ENCODE measurements around the gene PAQR5. TPM values are rescaled to one million over a fixed set of nuclear protein-coding genes. Genes with fewer than 3 reads are reported as not detected.

The PAQR5 gene
- total and polyA plus RNA-seq, 4 donors = 0.19 to 1.1 (median 0.53) TPM

DNA sequence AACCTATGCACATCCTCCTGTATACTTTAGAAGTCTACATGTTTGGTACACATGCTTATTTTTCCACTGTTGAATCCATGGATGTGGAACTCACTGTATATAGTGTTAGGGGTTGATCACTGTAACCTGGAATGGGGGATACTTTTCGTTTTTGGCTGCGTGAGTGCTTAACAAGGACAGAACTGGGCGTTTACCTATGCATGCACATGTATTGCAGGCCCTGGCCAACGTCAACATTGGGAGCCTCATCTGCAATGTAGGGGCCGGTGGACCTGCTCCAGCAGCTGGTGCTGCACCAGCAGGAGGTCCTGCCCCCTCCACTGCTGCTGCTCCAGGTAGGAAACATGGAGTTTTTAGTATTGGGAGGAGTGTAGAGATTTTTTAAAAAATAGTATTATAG, 156.2 kb downstream of the PAQR5 start (continued):
- TF ChIP-seq, protein P1, sequence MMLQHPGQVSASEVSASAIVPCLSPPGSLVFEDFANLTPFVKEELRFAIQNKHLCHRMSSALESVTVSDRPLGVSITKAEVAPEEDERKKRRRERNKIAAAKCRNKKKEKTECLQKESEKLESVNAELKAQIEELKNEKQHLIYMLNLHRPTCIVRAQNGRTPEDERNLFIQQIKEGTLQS (IDR thresholded peaks at IDR 0.05) = no peak
- TF ChIP-seq GABPA (IDR thresholded peaks at IDR 0.05 in 1 of 2, conservative IDR thresholded peaks at IDR 0.05 in 1 of 2) = no peak
- TF ChIP-seq HNF4A (conservative IDR thresholded peaks at IDR 0.05) = no peak
- no peak for TF ChIP-seq EGR1 (IDR thresholded peaks at IDR 0.05; ENCODE audit: low read depth in 2 of 2)
- TF ChIP-seq JUND (IDR thresholded peaks at IDR 0.05) = no peak

DNA sequence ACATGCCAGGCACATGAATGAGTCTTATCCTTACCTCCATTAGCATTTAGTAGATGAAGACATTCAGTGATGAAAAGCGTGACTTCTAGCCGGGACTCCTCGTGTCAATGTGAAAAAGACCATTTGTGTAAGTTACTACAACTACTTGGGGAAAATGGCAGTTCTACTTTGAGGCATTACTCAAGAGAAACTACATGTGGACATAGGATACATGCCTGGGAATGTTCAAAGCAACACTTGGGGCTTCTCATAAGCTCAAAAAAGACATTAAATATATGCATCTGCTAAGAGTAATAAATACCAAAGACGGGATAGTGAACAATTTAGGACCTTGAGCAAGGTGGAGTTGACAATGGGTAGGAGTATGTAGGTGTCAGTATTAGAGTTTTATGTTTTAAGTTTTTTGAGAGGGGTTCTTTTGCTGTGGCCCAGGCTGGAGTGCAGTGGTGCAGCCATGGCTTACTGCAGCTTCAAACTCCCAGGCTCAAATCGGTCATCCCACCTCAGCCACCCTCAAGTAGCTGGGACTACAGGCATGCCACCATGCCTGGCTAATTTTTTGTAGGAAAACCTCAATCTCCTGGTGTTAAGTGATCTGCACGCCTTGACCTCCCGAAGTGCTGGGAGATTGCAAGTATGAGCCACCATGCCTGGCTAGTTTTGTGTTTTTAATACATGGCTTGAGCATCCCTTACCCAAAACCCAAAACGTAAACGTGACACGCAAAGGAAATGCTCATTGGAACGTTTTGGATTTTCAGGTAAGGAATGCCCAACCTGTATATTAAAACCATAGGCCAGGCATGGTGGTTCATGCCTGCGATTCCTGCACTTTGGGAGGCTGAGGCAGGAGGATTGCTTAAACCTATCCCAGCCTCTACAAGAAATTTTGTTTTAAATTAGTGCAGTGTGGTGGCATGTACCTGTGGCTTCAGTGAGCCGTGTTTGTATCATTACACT, 157.8 kb downstream of the PAQR5 start:
- TF ChIP-seq, protein P2, sequence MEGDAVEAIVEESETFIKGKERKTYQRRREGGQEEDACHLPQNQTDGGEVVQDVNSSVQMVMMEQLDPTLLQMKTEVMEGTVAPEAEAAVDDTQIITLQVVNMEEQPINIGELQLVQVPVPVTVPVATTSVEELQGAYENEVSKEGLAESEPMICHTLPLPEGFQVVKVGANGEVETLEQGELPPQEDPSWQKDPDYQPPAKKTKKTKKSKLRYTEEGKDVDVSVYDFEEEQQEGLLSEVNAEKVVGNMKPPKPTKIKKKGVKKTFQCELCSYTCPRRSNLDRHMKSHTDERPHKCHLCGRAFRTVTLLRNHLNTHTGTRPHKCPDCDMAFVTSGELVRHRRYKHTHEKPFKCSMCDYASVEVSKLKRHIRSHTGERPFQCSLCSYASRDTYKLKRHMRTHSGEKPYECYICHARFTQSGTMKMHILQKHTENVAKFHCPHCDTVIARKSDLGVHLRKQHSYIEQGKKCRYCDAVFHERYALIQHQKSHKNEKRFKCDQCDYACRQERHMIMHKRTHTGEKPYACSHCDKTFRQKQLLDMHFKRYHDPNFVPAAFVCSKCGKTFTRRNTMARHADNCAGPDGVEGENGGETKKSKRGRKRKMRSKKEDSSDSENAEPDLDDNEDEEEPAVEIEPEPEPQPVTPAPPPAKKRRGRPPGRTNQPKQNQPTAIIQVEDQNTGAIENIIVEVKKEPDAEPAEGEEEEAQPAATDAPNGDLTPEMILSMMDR (IDR thresholded peaks at IDR 0.05; ENCODE audit: low read depth, low read length, missing input control) = no peak
- TF ChIP-seq, protein P3, sequence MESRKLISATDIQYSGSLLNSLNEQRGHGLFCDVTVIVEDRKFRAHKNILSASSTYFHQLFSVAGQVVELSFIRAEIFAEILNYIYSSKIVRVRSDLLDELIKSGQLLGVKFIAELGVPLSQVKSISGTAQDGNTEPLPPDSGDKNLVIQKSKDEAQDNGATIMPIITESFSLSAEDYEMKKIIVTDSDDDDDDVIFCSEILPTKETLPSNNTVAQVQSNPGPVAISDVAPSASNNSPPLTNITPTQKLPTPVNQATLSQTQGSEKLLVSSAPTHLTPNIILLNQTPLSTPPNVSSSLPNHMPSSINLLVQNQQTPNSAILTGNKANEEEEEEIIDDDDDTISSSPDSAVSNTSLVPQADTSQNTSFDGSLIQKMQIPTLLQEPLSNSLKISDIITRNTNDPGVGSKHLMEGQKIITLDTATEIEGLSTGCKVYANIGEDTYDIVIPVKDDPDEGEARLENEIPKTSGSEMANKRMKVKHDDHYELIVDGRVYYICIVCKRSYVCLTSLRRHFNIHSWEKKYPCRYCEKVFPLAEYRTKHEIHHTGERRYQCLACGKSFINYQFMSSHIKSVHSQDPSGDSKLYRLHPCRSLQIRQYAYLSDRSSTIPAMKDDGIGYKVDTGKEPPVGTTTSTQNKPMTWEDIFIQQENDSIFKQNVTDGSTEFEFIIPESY (IDR thresholded peaks at IDR 0.05) = no peak
- TF ChIP-seq GABPA (IDR thresholded peaks at IDR 0.05 in 1 of 2, conservative IDR thresholded peaks at IDR 0.05 in 1 of 2) (no peak), TAF1 (conservative IDR thresholded peaks at IDR 0.05) (no peak), NR2F2 (IDR thresholded peaks at IDR 0.05) (no peak), YY1 (IDR thresholded peaks at IDR 0.05) (no peak), JUND (IDR thresholded peaks at IDR 0.05) (no peak), FOXA1 (IDR thresholded peaks at IDR 0.05) (no peak), RAD21 (IDR thresholded peaks at IDR 0.05) (no peak)
- TF ChIP-seq, protein P4, sequence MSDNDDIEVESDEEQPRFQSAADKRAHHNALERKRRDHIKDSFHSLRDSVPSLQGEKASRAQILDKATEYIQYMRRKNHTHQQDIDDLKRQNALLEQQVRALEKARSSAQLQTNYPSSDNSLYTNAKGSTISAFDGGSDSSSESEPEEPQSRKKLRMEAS (IDR thresholded peaks at IDR 0.05) = no peak
- TF ChIP-seq, protein P5, sequence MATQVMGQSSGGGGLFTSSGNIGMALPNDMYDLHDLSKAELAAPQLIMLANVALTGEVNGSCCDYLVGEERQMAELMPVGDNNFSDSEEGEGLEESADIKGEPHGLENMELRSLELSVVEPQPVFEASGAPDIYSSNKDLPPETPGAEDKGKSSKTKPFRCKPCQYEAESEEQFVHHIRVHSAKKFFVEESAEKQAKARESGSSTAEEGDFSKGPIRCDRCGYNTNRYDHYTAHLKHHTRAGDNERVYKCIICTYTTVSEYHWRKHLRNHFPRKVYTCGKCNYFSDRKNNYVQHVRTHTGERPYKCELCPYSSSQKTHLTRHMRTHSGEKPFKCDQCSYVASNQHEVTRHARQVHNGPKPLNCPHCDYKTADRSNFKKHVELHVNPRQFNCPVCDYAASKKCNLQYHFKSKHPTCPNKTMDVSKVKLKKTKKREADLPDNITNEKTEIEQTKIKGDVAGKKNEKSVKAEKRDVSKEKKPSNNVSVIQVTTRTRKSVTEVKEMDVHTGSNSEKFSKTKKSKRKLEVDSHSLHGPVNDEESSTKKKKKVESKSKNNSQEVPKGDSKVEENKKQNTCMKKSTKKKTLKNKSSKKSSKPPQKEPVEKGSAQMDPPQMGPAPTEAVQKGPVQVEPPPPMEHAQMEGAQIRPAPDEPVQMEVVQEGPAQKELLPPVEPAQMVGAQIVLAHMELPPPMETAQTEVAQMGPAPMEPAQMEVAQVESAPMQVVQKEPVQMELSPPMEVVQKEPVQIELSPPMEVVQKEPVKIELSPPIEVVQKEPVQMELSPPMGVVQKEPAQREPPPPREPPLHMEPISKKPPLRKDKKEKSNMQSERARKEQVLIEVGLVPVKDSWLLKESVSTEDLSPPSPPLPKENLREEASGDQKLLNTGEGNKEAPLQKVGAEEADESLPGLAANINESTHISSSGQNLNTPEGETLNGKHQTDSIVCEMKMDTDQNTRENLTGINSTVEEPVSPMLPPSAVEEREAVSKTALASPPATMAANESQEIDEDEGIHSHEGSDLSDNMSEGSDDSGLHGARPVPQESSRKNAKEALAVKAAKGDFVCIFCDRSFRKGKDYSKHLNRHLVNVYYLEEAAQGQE (IDR thresholded peaks at IDR 0.05) = no peak
- Histone ChIP-seq H3K27ac (ENCODE audit: low read depth in 1 of 2, low read length in 2 of 2) (no peak overlapping the region), H3K9ac (ENCODE audit: low read depth in 1 of 2, low read length in 2 of 2) (no peak overlapping the region), H3K9me3 (ENCODE audit: control insufficient read depth in 4 of 4, low read length in 3 of 4) (no peaks in the 10 kb centered on the region), H3K27me3 (ENCODE audit: control insufficient read depth in 4 of 4, insufficient read depth in 4 of 4, low read length in 3 of 4) (no peaks in the 10 kb centered on the region), H3K36me3 (ENCODE audit: control insufficient read depth in 4 of 4, insufficient read depth in 3 of 4, low read depth in 1 of 4, low read length in 3 of 4) (peaks cover 3 to 18% (median 12%) of the 10 kb centered on the region in 4 donors), H3K4me3 (ENCODE audit: low read depth in 1 of 3, low read length in 3 of 3) (no peak overlapping the region), H3K4me1 (ENCODE audit: control insufficient read depth in 4 of 4, insufficient read depth in 4 of 4, low read length in 3 of 4) (peaks cover 4 to 25% (median 20%) of the 10 kb centered on the region in 4 donors)
- 93% methylated on average over 13 of the region's 13 CpGs for WGBS
- DNase-seq (ENCODE audit: low spot score) = no peak

Other genes with a start within 250 kb of the PAQR5 start
- 10 to 100 TPM; 17.5 to 26.3 TPM for gene GLCE, start 138.3 kb upstream of the PAQR5 start, total RNA-seq
- gene GLCE, start 138.3 kb upstream of the PAQR5 start, polyA plus RNA-seq = 1 to 10 TPM; 6.8 to 9.9 TPM
- 10 to 100 TPM in 1 of 2 donors, under 1 TPM in 1; 0.25 to 32.8 TPM for gene KIF23, start 115.4 kb downstream of the PAQR5 start, total RNA-seq
- gene KIF23, start 115.4 kb downstream of the PAQR5 start, polyA plus RNA-seq = 1 to 10 TPM in 1 of 2 donors, under 1 TPM in 1; 0.88 to 1.2 TPM
- 10 to 100 TPM; 45.2 to 69.6 TPM for gene RPLP1, start 153.9 kb downstream of the PAQR5 start, total RNA-seq
- 100 to 1,000 TPM; 568 to 765 TPM for gene RPLP1, start 153.9 kb downstream of the PAQR5 start, polyA plus RNA-seq

All from liver (tissue), 9 donors.